NCI-H146 treated with DMSO at 0.1 percent for 48 hours (cell line): Measurements from ENCODE around the gene SYNE2.
A peak's percentile ranks its signal among the peaks of the same experiment; 100 is the strongest.

ENCODE experiments used
- DNase-seq: peaks from one replicate; lab custom pipeline; 2025; ENCODE audit not compliant: unreplicated experiment; lab: John Stamatoyannopoulos, UW

SYNE2 gene

DNA sequence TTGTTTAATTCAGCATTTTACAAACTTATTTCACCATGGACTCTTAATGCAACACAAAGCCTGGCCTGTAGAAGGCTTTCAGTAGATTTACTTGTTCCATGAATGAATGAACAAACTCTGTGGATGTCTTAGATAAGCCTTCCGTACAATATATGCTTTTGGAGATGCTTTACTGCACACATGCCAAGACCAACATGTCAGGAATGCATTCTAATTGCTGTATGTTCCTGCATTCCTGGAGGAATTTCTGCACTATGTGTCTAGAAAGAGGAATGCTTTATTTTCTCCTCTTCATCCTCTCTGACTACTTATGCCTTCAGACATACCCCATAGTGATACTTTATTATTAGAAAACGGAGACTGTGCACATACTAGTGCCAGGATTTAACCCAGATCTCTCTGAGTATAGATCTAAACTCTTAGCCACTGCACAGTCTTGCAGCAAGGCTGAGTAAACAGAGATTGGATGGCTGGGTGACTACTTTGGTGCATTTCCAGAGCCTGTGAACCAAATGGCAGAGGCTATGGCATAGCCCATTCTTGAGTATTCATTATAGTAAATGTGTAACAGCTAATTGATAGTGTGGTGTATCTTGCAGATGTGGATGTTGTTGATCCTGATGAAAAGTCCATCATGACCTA is 108.2 kb downstream of the SYNE2 start:
- DNase-seq: no peak

DNA sequence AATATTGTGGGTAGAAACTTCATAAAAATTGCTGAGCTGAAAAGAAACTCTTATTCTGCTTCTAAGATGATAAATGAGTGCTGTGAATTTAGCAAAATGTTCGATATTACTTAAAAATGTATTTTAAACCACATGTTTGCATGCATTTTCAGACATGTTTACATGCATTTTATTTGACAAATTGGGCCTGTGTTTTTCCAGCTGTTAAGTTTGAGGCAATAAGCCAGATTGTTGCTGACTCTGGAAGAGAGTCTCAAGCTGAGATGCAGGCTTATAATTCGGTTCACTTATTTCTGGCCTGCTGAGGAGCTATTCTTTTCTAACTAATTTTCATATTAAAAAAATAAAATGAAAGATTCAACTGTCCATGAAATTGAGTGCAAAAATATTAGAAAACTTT is 110.1 kb downstream of the SYNE2 start:
- no peak for DNase-seq

- DNase-seq: no peak
Measured at GRCh38 chr14:63963439-63963838, 110.6 kb downstream of the SYNE2 start.

GRCh38 chr14:63964113-63964512 is 111.3 kb downstream of the SYNE2 start:
- no peak for DNase-seq

DNA sequence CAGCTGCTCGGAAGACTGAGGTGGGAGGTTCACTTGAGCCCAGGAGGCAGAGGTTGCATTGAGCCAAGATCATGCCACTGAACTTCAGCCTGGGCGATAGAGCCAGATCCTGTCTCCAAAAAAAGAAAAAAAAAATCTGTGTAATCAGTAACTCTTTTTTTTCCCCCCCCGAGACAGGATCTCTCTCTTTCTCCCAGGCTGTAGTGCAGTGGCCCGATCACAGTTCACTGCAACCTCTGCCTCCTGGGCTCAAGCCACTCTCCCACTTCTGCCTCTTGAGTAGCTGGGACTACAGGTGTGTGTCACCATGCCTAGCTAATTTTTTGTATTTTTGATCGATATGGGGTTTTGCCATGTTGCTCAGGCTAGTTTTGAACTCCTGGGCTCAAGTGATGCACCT is 113.6 kb downstream of the SYNE2 start:
- no peak for DNase-seq

GRCh38 chr14:63972323-63972932 is 119.6 kb downstream of the SYNE2 start:
- peak; percentile 2 for DNase-seq

- no peak for DNase-seq
Measured at GRCh38 chr14:63974176-63974575, 121.4 kb downstream of the SYNE2 start.

- DNase-seq: no peak
Measured at GRCh38 chr14:63981569-63981968, 128.8 kb downstream of the SYNE2 start.

DNA sequence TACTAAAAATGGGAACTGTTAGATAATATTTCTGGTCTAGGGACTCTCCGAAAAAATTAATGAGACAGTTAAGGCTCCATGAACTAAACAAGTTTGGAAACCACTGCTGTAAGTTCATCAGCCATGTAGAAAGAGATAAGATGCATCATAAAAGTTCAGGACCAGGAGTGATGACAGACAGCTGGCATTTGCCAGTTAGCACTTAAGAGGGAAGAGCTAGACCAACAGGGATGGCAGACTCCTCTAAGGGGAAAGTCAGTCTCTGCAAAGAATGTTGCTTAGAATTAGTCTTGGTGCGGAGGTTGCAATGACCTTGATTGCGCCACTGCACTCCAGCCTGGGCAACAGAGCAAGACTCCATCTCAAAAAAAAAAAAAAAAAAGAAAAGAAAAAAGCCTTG is 129.4 kb downstream of the SYNE2 start:
- DNase-seq: no peak

DNA sequence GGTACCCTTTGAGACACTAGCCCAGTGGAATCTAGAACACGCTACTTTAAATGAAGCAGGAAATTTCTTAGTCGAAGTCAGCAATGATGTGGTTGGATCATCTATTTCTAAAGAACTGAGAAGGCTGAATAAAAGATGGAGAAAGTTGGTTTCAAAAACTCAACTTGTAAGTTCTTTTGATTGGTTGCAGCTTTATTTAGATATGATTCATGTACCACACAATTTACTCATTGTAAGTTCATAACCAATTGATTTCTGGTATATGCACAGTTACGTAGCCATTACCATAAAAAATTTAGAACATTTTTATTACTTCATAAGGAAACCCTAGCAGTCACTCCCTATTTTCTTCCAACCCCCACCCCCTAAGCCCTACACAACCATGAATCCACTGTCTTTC is 129.8 kb downstream of the SYNE2 start:
- DNase-seq: no peak

DNA sequence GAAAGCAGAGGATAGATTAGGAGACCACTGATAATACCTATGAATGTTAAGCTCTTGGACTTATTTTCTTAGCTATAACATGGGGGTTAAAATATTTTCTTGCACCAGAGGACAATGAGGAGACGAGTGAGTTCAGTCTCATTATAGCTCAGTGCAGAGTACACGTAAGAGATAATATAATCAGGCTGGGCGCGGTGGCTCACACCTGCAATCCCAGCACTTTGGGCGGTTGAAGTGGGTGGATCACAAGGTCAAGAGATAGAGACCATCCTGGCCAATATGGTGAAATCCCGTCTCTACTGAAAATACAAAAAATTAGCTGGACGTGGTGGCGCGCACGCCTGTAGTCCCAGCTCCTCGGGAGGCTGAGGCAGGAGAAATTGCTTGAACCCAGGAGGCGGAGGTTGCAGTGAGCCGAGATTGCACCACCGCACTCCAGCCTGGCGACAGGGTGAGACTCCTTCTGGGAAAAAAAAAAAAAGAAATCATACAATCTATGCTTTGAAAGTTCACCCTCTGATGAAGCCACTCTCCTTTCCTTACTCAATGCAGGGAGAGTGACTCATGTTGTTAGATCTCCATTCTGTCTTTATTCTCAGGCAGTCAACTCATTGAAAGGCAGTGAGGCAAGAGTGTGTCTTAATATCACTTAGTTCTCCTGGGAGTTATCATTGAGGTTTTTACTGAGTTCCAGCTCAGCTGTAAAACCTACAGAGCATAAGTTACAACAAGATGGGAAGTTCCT is 134.2 kb downstream of the SYNE2 start:
- no peak for DNase-seq

- no peak for DNase-seq
Measured at GRCh38 chr14:63988579-63988978, 135.8 kb downstream of the SYNE2 start.

DNA sequence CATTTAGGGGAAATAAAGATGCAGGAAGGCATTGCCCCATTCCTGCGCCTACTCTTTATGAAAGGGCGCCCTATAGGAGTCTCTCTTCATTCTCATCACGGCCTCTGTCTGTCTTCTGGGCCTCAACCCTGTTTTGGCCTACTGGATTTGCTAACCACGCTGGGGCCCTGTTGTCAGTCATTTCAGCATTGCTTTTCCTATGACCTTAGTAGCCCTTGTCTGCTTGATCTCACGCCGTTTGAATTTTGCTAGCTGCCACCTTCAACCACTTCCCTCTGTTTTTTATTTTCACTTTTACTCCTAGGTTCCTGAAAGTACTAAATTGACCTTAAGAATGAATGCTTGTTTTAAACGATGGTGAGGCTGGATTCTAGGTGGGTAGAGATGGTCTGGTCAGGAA is 139.0 kb downstream of the SYNE2 start:
- no peak for DNase-seq

- DNase-seq: no peak
Measured at GRCh38 chr14:63992858-63993257, 140.1 kb downstream of the SYNE2 start.

- DNase-seq: no peak
Measured at GRCh38 chr14:63993992-63994391, 141.2 kb downstream of the SYNE2 start.

- no peak for DNase-seq
Measured at GRCh38 chr14:63995285-63995684, 142.5 kb downstream of the SYNE2 start.

DNA sequence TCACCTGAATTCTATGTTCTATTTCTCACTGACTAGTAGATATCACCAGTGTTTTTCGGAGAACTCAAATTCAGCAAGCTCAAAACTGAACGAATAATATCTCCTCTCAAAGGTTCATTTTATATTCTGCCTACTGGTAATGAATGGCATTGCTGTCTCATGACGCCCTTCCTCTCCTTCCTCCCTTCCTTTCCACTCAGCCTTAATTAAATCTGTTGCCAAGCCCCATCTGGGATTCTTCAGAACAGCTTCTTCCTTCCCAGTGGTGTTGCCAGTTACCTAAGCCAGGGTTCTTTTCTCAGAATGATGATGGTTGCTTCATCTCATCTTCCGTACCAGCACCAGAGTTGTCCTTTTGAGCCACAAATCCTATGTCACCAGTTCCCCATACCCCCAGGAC is 143.2 kb downstream of the SYNE2 start:
- no peak for DNase-seq

DNA sequence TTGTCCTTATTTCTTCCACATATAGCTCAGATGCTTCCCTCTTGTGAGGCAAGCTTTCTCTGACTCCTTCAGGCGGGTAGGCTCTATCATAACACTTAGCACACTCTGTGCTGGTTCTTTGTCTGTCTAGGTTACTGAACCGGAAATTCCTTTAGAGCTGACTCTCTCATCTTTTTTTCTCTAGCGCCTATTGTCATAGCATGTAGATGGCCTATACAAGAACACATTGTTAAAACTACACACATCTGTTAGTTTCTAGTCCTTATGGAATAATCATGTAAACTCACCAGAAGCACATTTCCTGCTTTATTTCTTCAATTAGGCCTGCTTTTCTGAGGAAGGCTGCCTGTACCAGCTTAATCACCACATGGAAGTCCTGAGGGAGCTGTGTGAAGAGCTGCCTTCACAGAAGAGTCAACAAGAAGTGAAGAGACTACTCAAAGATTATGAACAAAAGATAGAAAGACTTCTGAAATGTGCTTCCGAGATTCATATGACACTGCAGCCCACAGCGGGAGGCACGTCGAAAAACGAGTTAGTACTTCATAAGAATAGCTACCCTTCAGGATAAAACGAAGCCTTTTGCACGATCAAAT is 143.9 kb downstream of the SYNE2 start:
- DNase-seq: no peak

DNA sequence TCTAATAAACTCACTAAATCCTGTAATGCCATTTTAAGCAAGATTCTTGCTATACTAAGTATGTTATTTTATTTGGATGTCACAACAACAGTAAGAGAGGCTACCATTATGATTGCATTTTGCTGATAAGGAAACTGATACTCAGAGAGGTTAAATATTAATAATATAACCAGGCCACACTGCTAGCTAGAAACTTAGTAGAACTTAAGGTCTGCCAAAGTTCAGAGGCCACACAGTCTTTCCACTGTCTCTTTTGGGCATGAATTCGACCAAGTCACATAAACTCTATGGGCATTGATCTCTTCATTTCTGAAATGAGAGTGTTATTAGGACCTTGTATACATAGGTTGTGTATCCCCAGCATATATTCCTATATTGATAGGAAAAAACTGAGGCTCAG is 147.9 kb downstream of the SYNE2 start:
- DNase-seq: no peak

DNA sequence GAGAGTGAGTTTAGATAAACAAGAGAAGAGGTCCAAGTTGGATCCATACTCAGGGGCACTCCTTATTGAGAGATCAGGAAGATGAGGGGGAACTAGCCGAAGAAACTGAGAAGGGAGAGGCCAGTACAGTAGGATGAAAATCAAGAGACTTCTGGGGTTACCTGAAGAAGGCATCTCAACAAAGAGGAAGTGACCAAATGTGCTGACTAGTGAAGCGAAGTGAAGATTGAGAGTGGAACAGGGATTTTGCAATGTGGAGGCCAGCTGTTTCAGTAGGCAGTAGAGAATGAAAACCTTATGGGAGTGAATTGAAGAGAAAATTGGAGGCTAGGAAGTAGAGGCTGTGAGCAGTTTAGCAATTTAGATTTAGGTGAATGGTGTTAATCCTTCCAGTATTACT is 153.0 kb downstream of the SYNE2 start:
- no peak for DNase-seq

DNA sequence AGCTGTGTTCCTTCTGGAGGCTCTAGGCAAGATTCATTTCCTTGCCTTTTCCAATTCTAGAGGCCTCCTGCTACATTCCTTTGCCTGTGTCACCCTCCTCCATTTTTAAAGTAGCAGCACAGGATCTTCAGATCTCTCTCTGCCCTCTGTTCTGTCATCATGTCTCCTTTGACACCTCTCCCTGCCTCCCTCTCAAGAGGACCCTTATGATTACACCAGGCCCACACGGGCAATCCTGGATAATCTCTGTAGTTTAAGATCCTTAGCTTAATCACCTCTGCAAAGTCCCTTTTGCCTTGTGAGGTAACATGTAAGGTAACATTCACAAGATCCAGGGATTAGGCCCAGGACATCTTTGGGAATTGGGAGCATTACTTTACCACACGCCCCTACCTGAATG is 155.2 kb downstream of the SYNE2 start:
- no peak for DNase-seq

GRCh38 chr14:64012003-64012402 is 159.2 kb downstream of the SYNE2 start:
- DNase-seq: no peak
